22Rv1 (cell line): ENCODE measurements around the gene ADAMTSL2.

Source experiments
- H3K27ac ChIP-seq: fragments of 450-650 bp; 2 replicates; pipeline ENCODE4 v1.5.1; 2017
- CTCF ChIP-seq: fragments of 450-650 bp; IDR thresholded peaks from 2 replicates; pipeline ENCODE4 v1.5.1; 2017; ENCODE audit warnings: mild to moderate bottlenecking
- ZFX ChIP-seq: fragments of 450-650 bp; IDR thresholded peaks from 2 replicates; pipeline ENCODE4 v1.6.1; 2017; ENCODE audit warnings: antibody characterized with exemption, borderline replicate concordance

Gene ADAMTSL2

GRCh38 chr9:133583111-133583510, 48.6 kb downstream of the ADAMTSL2 start:
- TF ChIP-seq ZFX: no peak
- TF ChIP-seq CTCF: no peak
- no peak overlapping the region for H3K27ac ChIP-seq

GRCh38 chr9:133583586-133583985, 49.1 kb downstream of the ADAMTSL2 start:
- no peak for TF ChIP-seq ZFX
- TF ChIP-seq CTCF: no peak
- H3K27ac ChIP-seq: no peak overlapping the region

- TF ChIP-seq CTCF (no peak), ZFX (no peak)
- no peak overlapping the region for H3K27ac ChIP-seq
Measured at GRCh38 chr9:133584167-133584558, 49.7 kb downstream of the ADAMTSL2 start.

GRCh38 chr9:133584559-133585476, 50.3 kb downstream of the ADAMTSL2 start:
- no peak for TF ChIP-seq ZFX
- TF ChIP-seq CTCF: no peak
- no peak overlapping the region for H3K27ac ChIP-seq

- H3K27ac ChIP-seq: no peak overlapping the region
- TF ChIP-seq ZFX (no peak), CTCF (no peak)
Measured at GRCh38 chr9:133585481-133586351, 51.2 kb downstream of the ADAMTSL2 start.

- no peak overlapping the region for H3K27ac ChIP-seq
- no peak for TF ChIP-seq ZFX
- TF ChIP-seq CTCF: no peak
Measured at GRCh38 chr9:133587051-133587450, 52.5 kb downstream of the ADAMTSL2 start.

GRCh38 chr9:133587466-133587865, 53.0 kb downstream of the ADAMTSL2 start:
- no peak for TF ChIP-seq CTCF
- TF ChIP-seq ZFX: no peak
- H3K27ac ChIP-seq: no peak overlapping the region
